Measurements from ENCODE around the gene TMEM132D.

- TF ChIP-seq CTCF (IDR thresholded peaks at IDR 0.05) (no peak), POLR2A (IDR thresholded peaks at IDR 0.05) (no peak)
Observed at GRCh38 chr12:129527506-129527905, 376.3 kb downstream of the TMEM132D start.
